Natural killer cell treated with Interleukin-12 subunit alpha and Interleukin-12 subunit beta and Interleukin-15 and Interleukin-18, amount 100 ng/mL, for 72 hours (primary cell): ENCODE data around the gene PNPLA5. TPM values are rescaled to one million over a fixed set of nuclear protein-coding genes. Genes with fewer than 3 reads are reported as not detected.
"Not testable (repeated sequence)": the region's sequence is repeated elsewhere in the genome, so short reads cannot be mapped to it uniquely, and the experiment has no call there.

ENCODE experiments used
- ATAC-seq, 2 donors: fragments of 150-1000 bp; cut with Tn5 transposase in 1 of 2; sonication (Bioruptor Pico), chemical (Tn5 transposase) in 1 of 2; 2 replicates each; pipeline ENCODE4 v1.10.0; 2021
- DNase-seq: peaks from one replicate; pipeline ENCODE4 v3.0.0; 2022; ENCODE audit warnings: low spot score
- H3K27ac Mint-ChIP-seq, 2 donors: 1 replicate in 1 of 2; 2 replicates in 1 of 2; pipeline ENCODE4 v1.8.0; 2022; ENCODE audit warnings: mixed read lengths in 2 of 2, mild to moderate bottlenecking in 1 of 2, moderate library complexity in 1 of 2
- H3K27me3 Mint-ChIP-seq, 2 donors: 1 replicate in 1 of 2; 2 replicates in 1 of 2; pipeline ENCODE4 v1.8.0; 2022; ENCODE audit warnings: mixed read lengths in 2 of 2
- H3K36me3 Mint-ChIP-seq: one replicate; pipeline ENCODE4 v1.8.0; 2022; ENCODE audit warnings: mixed read lengths
- H3K4me1 Mint-ChIP-seq, 2 donors: 1 replicate in 1 of 2; 2 replicates in 1 of 2; pipeline ENCODE4 v1.8.0; 2022; ENCODE audit warnings: low read depth in 2 of 2, mixed read lengths in 2 of 2, mild to moderate bottlenecking in 1 of 2
- H3K4me3 Mint-ChIP-seq: one replicate; pipeline ENCODE4 v1.8.0; 2022; ENCODE audit warnings: mixed read lengths
- H3K9me3 Mint-ChIP-seq: 2 replicates; pipeline ENCODE4 v1.8.0; 2022; ENCODE audit warnings: mixed read lengths
- total RNA-seq, 2 donors: library from RNA; stranded (reverse); gene quantifications; one replicate each; pipeline ENCODE4 v1.2.3, GENCODE V29; 2022

PNPLA5 gene
- total RNA-seq, 2 donors from 2014 or later: not detected

DNA sequence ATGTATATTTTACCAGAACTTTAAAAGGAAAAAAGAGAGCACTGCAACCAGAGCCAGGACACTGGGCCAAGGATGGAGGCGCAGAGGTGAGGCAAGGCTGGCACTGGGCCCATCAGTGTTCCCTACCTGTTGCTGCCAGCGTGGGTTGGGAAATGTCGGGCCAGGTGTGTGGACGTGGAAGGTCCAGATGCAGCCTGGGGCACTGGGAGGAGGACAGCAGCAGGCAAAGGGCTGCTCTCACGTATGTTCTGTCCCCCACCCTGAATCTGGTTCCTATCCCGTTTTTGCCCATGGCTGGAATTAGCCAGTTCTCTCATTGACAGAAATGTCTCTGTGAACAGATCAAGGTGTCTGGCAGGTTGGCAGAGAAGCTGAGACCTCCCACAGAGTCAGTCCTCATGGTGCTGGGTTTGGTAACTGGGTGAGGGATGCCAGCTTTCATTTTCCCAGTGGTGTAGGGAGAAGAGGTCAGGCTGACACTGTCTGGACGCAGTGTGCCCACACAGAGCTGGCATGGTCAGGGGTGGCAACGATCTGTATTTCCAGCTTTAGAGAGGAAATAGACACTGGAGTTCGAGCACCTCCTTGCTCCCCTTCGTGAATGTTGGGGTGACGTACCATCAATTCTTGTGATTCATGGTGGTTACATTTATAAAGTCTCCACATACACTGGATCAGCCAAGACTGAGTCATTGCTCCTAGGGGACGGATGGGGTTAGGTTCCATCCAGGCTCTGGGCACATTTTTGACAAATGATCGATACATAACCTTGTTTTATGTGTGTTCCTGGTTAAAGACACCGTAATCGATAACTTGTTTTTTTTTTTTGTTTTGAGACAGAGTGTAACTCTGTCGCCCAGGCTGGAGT lies 27.5 kb upstream of the PNPLA5 start:
- Mint-ChIP-seq H3K9me3 (no peaks in the 10 kb centered on the region), H3K4me3 (no peak overlapping the region), H3K36me3 (no peaks in the 10 kb centered on the region), H3K27ac (no peak overlapping the region), H3K27me3 (peaks cover 7 to 12% of the 10 kb centered on the region in 2 donors), H3K4me1 (peaks cover 4 to 6% of the 10 kb centered on the region in 2 donors)
- DNase-seq (no peak), ATAC-seq (no peak)

DNA sequence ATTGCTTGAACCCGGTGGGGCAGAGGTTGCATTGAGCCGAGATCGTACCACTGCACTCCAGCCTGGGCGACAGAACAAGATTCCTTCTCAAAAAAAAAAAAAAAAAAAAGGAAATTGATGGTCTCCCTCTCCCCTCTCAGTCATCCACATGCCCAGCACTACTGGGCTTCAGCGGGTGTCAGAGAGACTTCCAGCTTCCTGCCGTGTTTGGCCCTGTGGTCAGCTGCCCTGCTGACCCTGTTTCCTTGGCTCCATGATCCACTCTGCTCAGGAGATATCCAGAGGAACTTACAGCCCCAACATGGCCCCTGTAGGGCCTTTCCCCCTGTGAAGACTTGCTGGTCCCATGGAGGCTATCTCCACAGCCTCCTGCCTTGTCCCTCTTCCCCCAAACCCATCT lies 25.7 kb upstream of the PNPLA5 start:
- H3K4me1 Mint-ChIP-seq: no peaks in the 10 kb centered on the region
- H3K4me3 Mint-ChIP-seq: no peak overlapping the region
- H3K27me3 Mint-ChIP-seq: peaks cover 15 to 19% of the 10 kb centered on the region in 2 donors
- no peak for ATAC-seq
- H3K36me3 Mint-ChIP-seq: no peaks in the 10 kb centered on the region
- DNase-seq: no peak
- H3K27ac Mint-ChIP-seq: no peak overlapping the region
- no peaks in the 10 kb centered on the region for H3K9me3 Mint-ChIP-seq

DNA sequence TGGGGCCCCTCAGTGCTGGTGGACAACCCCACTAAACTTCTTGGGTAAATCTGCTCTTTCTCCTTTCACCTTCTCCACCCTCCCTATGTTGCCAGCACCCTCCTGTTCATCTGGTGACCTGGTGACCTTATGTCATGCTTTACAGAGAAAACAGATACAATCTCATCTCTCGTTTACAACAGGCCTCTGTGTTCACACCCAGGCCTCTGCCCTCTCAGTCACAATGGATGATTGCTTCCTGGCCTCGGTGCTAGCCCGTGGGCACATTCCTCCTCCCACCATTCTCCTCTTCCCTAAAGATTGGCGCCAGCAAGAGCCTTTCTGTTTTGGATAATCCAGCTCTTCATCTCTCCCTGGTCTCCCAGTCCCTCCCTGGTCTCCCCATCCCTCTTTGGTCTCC lies 19.5 kb upstream of the PNPLA5 start:
- DNase-seq (no peak), ATAC-seq (no peak)
- Mint-ChIP-seq H3K27ac (no peak overlapping the region), H3K4me3 (no peak overlapping the region), H3K9me3 (no peaks in the 10 kb centered on the region), H3K36me3 (no peaks in the 10 kb centered on the region), H3K27me3 (peaks cover 29 to 45% of the 10 kb centered on the region in 2 donors), H3K4me1 (no peaks in the 10 kb centered on the region)

DNA sequence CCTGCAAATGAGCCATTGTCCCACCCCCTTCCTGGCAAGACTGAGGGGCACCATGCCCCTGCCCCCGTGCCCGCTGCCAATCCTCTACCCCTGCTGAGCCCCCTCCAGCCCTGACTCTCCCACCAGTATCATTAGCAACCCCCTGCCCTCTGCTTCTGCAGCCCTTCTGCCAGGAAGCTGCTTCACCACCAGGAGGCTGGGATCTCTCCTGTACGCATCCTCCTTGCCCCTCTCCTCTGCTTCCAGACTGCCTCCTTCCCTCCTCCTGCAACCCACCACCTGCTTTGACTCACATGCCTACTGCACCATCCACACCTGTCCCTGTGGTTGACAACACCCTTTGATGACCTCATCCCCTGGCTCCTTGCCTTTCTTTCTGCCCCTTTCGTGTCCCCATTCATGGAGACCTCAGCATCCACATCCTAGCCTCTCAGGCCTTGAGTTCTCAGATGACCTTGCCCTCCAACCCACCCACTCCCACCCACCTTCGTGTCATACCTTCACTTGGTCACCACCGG lies 18.4 kb upstream of the PNPLA5 start:
- no peak overlapping the region for H3K4me3 Mint-ChIP-seq
- no peaks in the 10 kb centered on the region for H3K4me1 Mint-ChIP-seq
- no peaks in the 10 kb centered on the region for H3K36me3 Mint-ChIP-seq
- DNase-seq: no peak
- peak in 1 of 2 donors; percentile 22 for ATAC-seq
- H3K27ac Mint-ChIP-seq: no peak overlapping the region
- H3K27me3 Mint-ChIP-seq: peaks cover 29 to 45% of the 10 kb centered on the region in 2 donors
- no peaks in the 10 kb centered on the region for H3K9me3 Mint-ChIP-seq

DNA sequence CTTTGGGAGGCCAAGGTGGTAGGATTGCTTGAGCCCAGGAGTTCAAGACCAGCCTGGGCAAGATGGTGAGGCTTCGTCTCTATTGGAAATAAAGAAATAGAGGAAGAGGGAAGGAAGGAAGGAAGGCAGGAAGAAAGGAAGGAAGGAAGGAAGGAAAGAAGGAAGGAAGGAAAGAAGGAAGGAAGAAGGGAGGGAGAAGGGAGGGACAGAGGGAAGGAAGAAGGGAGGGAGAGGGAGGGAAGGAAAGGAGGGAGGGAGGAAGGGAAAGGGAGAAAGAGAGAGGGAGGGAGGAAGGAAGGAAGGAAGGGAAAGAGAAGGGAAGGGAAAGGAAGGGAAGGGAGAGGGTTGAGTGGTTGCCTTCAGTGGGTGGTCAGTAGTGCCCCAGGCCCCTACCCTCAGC lies 17.9 kb upstream of the PNPLA5 start:
- H3K4me1 Mint-ChIP-seq: no peaks in the 10 kb centered on the region
- H3K4me3 Mint-ChIP-seq: no peak overlapping the region
- DNase-seq (no peak), ATAC-seq (no peak)
- H3K9me3 Mint-ChIP-seq: no peaks in the 10 kb centered on the region
- H3K27me3 Mint-ChIP-seq: peaks cover 29 to 45% of the 10 kb centered on the region in 2 donors
- H3K36me3 Mint-ChIP-seq: no peaks in the 10 kb centered on the region
- H3K27ac Mint-ChIP-seq: no peak overlapping the region

DNA sequence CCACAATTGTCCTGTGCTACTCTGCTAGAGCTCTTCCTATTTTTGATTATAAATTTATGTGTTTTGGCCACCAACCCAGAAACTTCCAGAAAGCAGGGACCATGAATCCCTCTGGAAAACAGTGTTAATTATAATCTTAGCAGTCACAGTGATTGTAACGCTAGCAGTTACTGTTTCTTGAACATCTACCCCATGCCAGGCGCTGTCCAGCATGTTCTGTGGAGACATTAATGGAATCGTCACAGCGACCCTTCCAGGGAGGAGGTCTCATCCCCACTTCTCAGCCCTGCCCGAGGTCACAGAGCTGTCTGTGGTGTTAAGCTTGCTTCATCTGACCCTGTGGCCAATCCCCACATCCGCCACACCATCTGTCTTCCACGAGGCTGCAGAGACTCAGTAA lies 13.9 kb upstream of the PNPLA5 start:
- Mint-ChIP-seq H3K27ac (no peak overlapping the region), H3K36me3 (no peaks in the 10 kb centered on the region), H3K9me3 (no peaks in the 10 kb centered on the region), H3K4me1 (no peaks in the 10 kb centered on the region), H3K4me3 (no peak overlapping the region), H3K27me3 (peaks cover 16 to 21% of the 10 kb centered on the region in 2 donors)
- DNase-seq (no peak), ATAC-seq (no peak)

DNA sequence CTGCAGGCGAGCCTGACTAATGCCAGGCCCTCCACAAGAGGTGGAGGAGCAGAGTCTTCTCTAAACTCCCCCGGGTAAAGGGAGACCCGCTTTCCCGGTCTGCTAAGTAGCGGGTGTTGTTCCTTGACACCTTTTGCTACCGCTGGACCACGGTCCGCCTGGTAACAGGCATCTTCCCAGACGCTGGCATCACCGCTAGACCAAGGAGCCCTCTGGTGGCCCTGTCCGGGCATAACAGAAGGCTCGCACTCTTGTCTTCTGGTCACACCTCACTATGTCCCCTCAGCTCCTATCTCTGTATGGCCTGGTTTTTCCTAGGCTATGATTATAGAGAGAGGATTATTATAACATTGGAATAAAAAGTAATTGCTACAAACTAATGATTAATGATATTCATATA lies 12.6 kb upstream of the PNPLA5 start:
- not testable (repeated sequence) for ATAC-seq, H3K4me1 Mint-ChIP-seq, H3K27me3 Mint-ChIP-seq, H3K27ac Mint-ChIP-seq, H3K36me3 Mint-ChIP-seq, H3K9me3 Mint-ChIP-seq, DNase-seq, H3K4me3 Mint-ChIP-seq

DNA sequence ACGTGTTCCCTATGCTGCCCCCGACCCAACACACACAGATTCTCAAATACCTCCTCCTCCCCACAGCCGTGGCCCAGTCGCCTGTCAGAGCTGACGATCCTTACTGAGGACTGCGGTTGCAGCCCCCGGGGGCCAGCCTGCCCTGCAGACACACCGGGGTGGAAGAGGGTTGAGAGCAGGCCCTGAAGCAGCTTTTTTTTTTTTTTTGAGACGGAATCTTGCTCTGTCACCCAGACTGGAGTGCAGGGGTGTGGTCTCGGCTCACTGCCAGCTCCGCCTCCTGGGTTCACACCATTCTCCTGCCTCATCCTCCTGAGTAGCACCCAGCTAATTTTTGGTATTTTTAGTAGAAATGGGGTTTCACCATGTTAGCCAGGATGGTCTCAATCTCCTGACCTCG lies 11.2 kb upstream of the PNPLA5 start:
- not testable (repeated sequence) for H3K4me1 Mint-ChIP-seq, H3K27ac Mint-ChIP-seq

DNA sequence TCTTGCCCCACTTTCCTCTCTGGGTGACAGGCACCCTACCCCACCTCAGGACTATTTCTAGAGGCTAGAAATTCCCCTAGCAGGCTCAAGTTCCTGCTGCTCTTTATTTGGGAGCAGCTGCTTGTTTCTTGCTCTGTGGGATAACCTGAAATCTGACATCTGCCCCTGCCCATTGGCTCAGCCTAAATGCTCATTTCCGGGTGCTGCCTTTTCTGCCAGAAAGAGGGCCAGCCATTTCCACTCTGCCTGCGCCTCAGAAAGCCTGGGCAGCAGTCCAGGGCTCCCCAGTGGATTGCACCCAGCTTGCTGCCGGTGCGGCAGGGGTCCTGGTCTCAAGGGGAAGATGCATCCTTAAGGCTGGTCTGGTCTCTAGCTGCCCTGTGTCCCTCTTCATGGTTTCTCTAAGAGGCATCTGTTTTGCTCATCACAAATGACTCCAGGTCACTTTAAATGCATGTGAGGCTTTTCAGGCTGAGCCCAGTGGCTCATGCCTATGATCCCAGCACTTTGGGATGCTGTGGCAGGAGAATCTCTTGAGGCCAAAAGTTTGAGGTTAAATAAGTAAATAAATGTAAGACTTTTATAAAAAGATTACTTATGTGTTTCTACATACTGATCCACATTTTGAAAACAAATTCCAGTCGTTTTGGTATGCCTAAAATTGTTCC lies 10.3 kb upstream of the PNPLA5 start:
- Mint-ChIP-seq H3K27me3 (peaks cover 4 to 7% of the 10 kb centered on the region in 2 donors), H3K9me3 (no peaks in the 10 kb centered on the region), H3K4me1 (no peaks in the 10 kb centered on the region), H3K36me3 (no peaks in the 10 kb centered on the region), H3K27ac (no peak overlapping the region), H3K4me3 (no peak overlapping the region)
- ATAC-seq (no peak), DNase-seq (no peak)

More for the DNA sequence above, 11.2 kb upstream of the PNPLA5 start:
- H3K4me3 Mint-ChIP-seq, H3K27me3 Mint-ChIP-seq, H3K36me3 Mint-ChIP-seq, ATAC-seq, DNase-seq, H3K9me3 Mint-ChIP-seq: not testable (repeated sequence)

DNA sequence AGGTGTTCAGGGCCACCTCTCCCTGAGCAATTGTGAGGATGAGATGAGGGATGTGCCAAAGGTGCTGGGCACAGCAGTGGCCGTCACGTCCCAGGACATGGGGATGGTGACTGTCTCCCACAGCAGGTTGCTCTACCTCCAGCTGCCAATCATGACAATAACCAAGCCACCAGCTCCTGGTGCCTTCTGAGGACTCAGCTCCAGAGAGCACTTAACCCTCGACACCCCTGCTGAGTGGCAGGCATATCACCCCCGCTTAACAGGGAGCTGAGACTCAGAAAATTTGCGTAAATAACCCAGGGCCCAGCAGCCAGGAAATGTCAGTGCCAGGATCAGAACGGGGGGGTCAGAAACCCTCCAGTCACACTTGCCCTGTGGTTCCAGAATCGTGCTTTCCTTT lies 8.4 kb upstream of the PNPLA5 start:
- no peaks in the 10 kb centered on the region for H3K9me3 Mint-ChIP-seq
- H3K36me3 Mint-ChIP-seq: no peaks in the 10 kb centered on the region
- no peak overlapping the region for H3K27ac Mint-ChIP-seq
- ATAC-seq: no peak
- H3K4me3 Mint-ChIP-seq: no peak overlapping the region
- H3K4me1 Mint-ChIP-seq: no peaks in the 10 kb centered on the region
- no peak for DNase-seq
- H3K27me3 Mint-ChIP-seq: peaks cover 4 to 7% of the 10 kb centered on the region in 2 donors

DNA sequence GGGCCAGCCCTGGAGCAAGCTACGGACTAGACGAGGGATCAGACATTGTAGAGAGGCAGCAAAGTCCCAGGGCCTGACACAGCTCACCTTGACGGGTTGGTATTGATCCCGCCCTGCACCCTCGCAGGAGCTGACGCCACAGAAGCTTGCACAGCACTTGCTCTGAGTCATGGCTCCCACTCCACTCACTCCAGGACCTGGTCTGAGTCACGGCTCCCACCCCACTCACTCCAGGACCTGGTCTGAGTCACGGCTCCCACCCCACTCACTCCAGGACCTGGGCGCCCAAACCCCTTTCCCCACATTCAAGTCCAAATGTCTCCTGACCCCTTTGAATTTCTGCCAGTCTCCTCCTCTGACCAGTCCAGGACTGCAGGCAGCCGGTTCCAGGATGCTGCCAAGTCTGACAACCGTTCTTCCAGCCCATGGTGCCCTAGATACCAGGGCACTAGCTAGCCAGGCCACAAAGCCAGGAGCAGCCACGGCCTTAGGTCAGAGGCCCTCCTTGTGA lies 6.0 kb upstream of the PNPLA5 start:
- H3K27ac Mint-ChIP-seq: no peak overlapping the region
- no peaks in the 10 kb centered on the region for H3K4me1 Mint-ChIP-seq
- DNase-seq (no peak), ATAC-seq (peak in 1 of 2 donors; percentile 53)
- no peaks in the 10 kb centered on the region for H3K9me3 Mint-ChIP-seq
- no peak overlapping the region for H3K4me3 Mint-ChIP-seq
- H3K36me3 Mint-ChIP-seq: no peaks in the 10 kb centered on the region
- H3K27me3 Mint-ChIP-seq: peaks cover 7 to 9% of the 10 kb centered on the region in 2 donors

DNA sequence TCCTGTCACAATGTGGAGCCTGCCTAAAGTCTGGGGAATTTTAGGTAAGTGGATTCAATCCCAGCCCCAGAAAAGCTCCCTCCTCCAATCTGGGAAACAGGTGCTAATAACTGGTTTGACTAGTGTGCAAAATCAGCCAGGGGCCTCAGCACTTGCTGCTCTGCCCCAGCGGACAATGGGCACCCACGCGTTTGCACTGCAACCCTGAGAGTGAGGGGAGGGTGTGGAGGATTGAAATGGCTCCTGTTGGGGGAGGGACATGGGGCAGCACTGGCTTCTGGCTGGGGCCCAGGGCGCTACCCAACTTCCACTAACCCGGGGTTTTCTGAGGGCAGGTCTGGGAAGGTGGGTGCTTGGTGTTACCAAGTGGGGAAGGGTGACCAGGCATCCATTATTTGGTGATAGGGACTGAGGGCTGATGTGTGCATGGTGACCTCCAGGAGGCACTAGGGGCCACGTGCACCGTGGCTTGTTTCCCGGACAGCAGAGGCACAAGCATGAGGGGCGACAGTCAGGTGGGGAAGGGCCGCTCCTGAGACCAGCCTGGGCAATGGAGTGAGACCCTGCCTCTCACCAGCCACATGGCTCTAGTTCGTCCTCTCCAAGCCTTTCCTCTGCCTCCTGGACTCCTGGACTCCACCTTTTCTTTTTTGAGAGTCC lies 4.3 kb upstream of the PNPLA5 start:
- DNase-seq: no peak
- H3K27me3 Mint-ChIP-seq: peaks cover 9% of the 10 kb centered on the region in 2 donors
- H3K9me3 Mint-ChIP-seq: no peaks in the 10 kb centered on the region
- H3K36me3 Mint-ChIP-seq: no peaks in the 10 kb centered on the region
- H3K27ac Mint-ChIP-seq: no peak overlapping the region
- no peak for ATAC-seq
- H3K4me3 Mint-ChIP-seq: no peak overlapping the region
- H3K4me1 Mint-ChIP-seq: no peaks in the 10 kb centered on the region

DNA sequence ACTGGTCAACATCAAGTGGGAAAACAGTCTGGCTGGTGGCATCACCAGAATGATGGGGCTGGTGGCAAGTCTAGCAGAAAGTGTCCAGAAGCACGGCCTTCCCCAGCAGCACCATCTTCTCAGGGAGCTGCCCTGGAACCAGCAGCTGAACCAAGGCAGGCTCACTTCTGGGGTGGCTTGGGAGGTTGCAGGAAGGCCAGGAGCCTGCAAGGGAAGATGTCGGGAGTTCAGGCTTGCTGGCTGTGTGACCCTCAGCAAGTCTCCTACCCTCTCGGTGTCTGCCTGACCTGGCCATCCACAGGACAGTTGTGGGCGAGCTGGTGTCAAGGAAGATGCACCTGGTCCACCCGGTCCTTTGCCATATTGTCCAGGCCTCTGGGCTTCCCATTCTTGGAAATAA lies 2.3 kb upstream of the PNPLA5 start:
- H3K4me1 Mint-ChIP-seq: no peaks in the 10 kb centered on the region
- H3K36me3 Mint-ChIP-seq: no peaks in the 10 kb centered on the region
- ATAC-seq: no peak
- no peaks in the 10 kb centered on the region for H3K9me3 Mint-ChIP-seq
- peaks cover 11 to 13% of the 10 kb centered on the region in 2 donors for H3K27me3 Mint-ChIP-seq
- DNase-seq: no peak
- H3K27ac Mint-ChIP-seq: no peak overlapping the region
- H3K4me3 Mint-ChIP-seq: no peak overlapping the region

DNA sequence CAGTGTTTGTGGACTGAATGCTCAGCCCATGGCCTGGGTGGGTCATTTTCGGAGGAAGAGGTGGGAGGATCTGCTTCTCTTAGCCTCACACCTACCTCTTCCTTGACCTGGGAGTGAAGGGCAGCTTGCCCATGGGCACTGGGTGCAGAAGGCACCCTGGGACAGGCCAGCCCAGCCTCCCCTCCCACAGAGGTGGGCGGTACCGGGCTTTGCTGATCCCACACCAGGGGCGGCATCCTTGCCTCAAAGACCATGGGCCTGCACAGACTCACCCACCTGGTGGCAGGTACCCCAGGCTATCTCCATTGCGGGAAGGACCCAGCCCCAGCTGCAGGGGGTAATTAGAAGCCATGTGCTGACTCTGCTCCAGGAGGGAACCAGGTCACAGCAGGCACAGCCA lies 1.5 kb upstream of the PNPLA5 start:
- H3K4me3 Mint-ChIP-seq: no peak overlapping the region
- no peak overlapping the region for H3K27ac Mint-ChIP-seq
- H3K27me3 Mint-ChIP-seq: peaks cover 16 to 22% of the 10 kb centered on the region in 2 donors
- no peaks in the 10 kb centered on the region for H3K4me1 Mint-ChIP-seq
- ATAC-seq: no peak
- H3K9me3 Mint-ChIP-seq: no peaks in the 10 kb centered on the region
- DNase-seq: no peak
- H3K36me3 Mint-ChIP-seq: no peaks in the 10 kb centered on the region
